Naive thymus-derived CD4-positive, alpha-beta T cell (primary cell): ENCODE measurements around the gene SLAIN1. TPM values are rescaled to one million over a fixed set of nuclear protein-coding genes. Genes with fewer than 3 reads are reported as not detected.
A peak's percentile ranks its signal among the peaks of the same experiment; 100 is the strongest.

Source experiments
- ATAC-seq: fragments of 150-1000 bp; cut with Tn5 transposase; 2 replicates; pipeline ENCODE4 v1.10.0; 2021; ENCODE audit warnings: mild to moderate bottlenecking, moderate library complexity
- CTCF ChIA-PET: fragments of 350-600 bp; sonication (Branson Sonifier 250); formaldehyde crosslinking; loops from one replicate; lab custom pipeline; 2021; ENCODE audit warnings: antibody characterized with exemption; lab: Charles Lee
- POLR2A ChIA-PET: fragments of 350-600 bp; sonication (Branson Sonifier 250); formaldehyde crosslinking; loops from one replicate; lab custom pipeline; 2021; ENCODE audit warnings: antibody characterized with exemption, inconsistent platforms; lab: Charles Lee
- DNase-seq, 9 donors: peaks; one replicate each; pipeline versions ENCODE4 v3.0.0 to v3.0.0-alpha.2; 2020 to 2022; ENCODE audit warnings: mixed read lengths in 1 of 9
- H3K27ac ChIP-seq: one replicate; pipeline ENCODE4 v1.7.0; 2013; ENCODE audit warnings: mild to moderate bottlenecking, low read depth, low read length, moderate library complexity
- H3K27me3 ChIP-seq, 2 donors: one replicate each; pipeline ENCODE4 v1.7.0; 2013; ENCODE audit warnings: low read length in 2 of 2, mild to moderate bottlenecking in 2 of 2, moderate library complexity in 2 of 2; ENCODE audit not compliant: control insufficient read depth in 2 of 2, insufficient read depth in 2 of 2
- H3K36me3 ChIP-seq, 3 experiments: 1 replicate in 2 of 3; 2 replicates in 1 of 3; pipeline ENCODE4 v1.7.0; 2013; ENCODE audit warnings: low read length in 3 of 3, mild to moderate bottlenecking in 3 of 3, moderate library complexity in 1 of 3; ENCODE audit not compliant: insufficient read depth in 3 of 3, control insufficient read depth in 2 of 3
- H3K4me1 ChIP-seq, 2 donors: one replicate each; pipeline ENCODE4 v1.7.0; 2013; ENCODE audit warnings: low read length in 2 of 2, mild to moderate bottlenecking in 2 of 2, moderate library complexity in 1 of 2; ENCODE audit not compliant: control insufficient read depth in 2 of 2, insufficient read depth in 2 of 2
- H3K4me3 ChIP-seq: 2 replicates; pipeline ENCODE4 v1.7.0; 2013; ENCODE audit warnings: mild to moderate bottlenecking, low read length
- H3K9me3 ChIP-seq, 3 experiments: 1 replicate in 2 of 3; 2 replicates in 1 of 3; pipeline ENCODE4 v1.7.0; 2013; ENCODE audit warnings: low read length in 3 of 3; ENCODE audit not compliant: control insufficient read depth in 2 of 3
- H3K27ac Mint-ChIP-seq, 9 donors: one replicate each; pipeline ENCODE4 v1.8.0; 2020 to 2022; ENCODE audit warnings: mixed read lengths in 9 of 9, mild to moderate bottlenecking in 8 of 9, moderate library complexity in 5 of 9, inconsistent platforms in 2 of 9
- H3K27me3 Mint-ChIP-seq, 5 donors: one replicate each; pipeline ENCODE4 v1.8.0; 2021 to 2022; ENCODE audit warnings: mixed read lengths in 5 of 5, mild to moderate bottlenecking in 1 of 5
- H3K36me3 Mint-ChIP-seq, 5 donors: one replicate each; pipeline ENCODE4 v1.8.0; 2020 to 2022; ENCODE audit warnings: mixed read lengths in 5 of 5, mild to moderate bottlenecking in 3 of 5, inconsistent platforms in 1 of 5
- H3K4me1 Mint-ChIP-seq, 7 donors: one replicate each; pipeline ENCODE4 v1.8.0; 2020 to 2022; ENCODE audit warnings: mixed read lengths in 7 of 7, mild to moderate bottlenecking in 3 of 7, inconsistent platforms in 1 of 7
- H3K4me3 Mint-ChIP-seq, 10 donors: one replicate each; pipeline ENCODE4 v1.8.0; 2020 to 2022; ENCODE audit warnings: mild to moderate bottlenecking in 10 of 10, mixed read lengths in 10 of 10, moderate library complexity in 6 of 10, inconsistent platforms in 2 of 10
- H3K9me3 Mint-ChIP-seq, 11 donors: one replicate each; pipeline ENCODE4 v1.8.0; 2020 to 2022; ENCODE audit warnings: mixed read lengths in 11 of 11, mild to moderate bottlenecking in 4 of 11, inconsistent platforms in 1 of 11, moderate library complexity in 1 of 11
- intact Hi-C, 2 donors: fragments of 100-400 bp; cut with micrococcal nuclease; formaldehyde crosslinking; loops; one replicate each; pipeline ENCODE4 v1.15.1; 2023
- polyA plus RNA-seq, 2 donors: library from polyadenylated mRNA; unstranded; fragments of 300-500 nt; fragmentation: Illumina TruSeq; gene quantifications; one replicate each; pipeline ENCODE4 v1.2.3, GENCODE V29; 2021
- total RNA-seq, 6 experiments: library from RNA in 5 of 6; stranded (reverse) in 5 of 6; gene quantifications; 1 replicate in 5 of 6; 2 replicates in 1 of 6; pipeline ENCODE4 v1.2.3 and lab custom pipeline; 2021 to 2026

SLAIN1 gene
- total and polyA plus RNA-seq, 7 experiments from 2014 or later: 21.5 to 67.8 (median 32.2) TPM

- H3K27me3 Mint-ChIP-seq: peaks cover 0 to 12% (median 0%) of the 10 kb centered on the region in 5 donors
- intact Hi-C loops: loop anchor here in 1 of 2 donors (2.0 kb wide), 1 partner anchor 13 kb away; no protein-coding TSS in a partner anchor
- Histone ChIP-seq H3K9me3 (no peaks in the 10 kb centered on the region), H3K4me3 (no peak overlapping the region), H3K27ac (no peak overlapping the region), H3K36me3 (no peaks in the 10 kb centered on the region), H3K4me1 (peaks cover 17 to 18% of the 10 kb centered on the region in 2 donors), H3K27me3 (no peaks in the 10 kb centered on the region)
- H3K4me3 Mint-ChIP-seq: no peak overlapping the region
- ChIA-PET CTCF (no interaction called here), POLR2A (interaction anchor here (0.6 kb wide), 1 partner anchor 21 kb away, joined by 3 read pairs; no protein-coding TSS in a partner anchor)
- H3K36me3 Mint-ChIP-seq: peaks cover under 1 to 10% (median 5%) of the 10 kb centered on the region in 5 donors
- DNase-seq: no peak
- H3K9me3 Mint-ChIP-seq: peaks cover 0 to 4% (median 0%) of the 10 kb centered on the region in 11 donors
- ATAC-seq: no peak
- H3K27ac Mint-ChIP-seq: no peak overlapping the region
- peaks cover 15 to 53% (median 45%) of the 10 kb centered on the region in 7 donors for H3K4me1 Mint-ChIP-seq
Observed at GRCh38 chr13:77701305-77701704, 3.8 kb downstream of the SLAIN1 start.

- Histone ChIP-seq H3K27ac (no peak overlapping the region), H3K4me1 (peaks cover 13 to 18% of the 10 kb centered on the region in 2 donors), H3K4me3 (no peak overlapping the region), H3K36me3 (no peaks in the 10 kb centered on the region), H3K9me3 (no peaks in the 10 kb centered on the region), H3K27me3 (no peaks in the 10 kb centered on the region)
- Mint-ChIP-seq H3K27ac (no peak overlapping the region), H3K9me3 (peaks cover 0 to 9% (median 4%) of the 10 kb centered on the region in 11 donors), H3K27me3 (peaks cover 0 to 2% (median 0%) of the 10 kb centered on the region in 5 donors), H3K36me3 (peaks cover 11 to 20% (median 15%) of the 10 kb centered on the region in 5 donors), H3K4me1 (peaks cover 24 to 52% (median 37%) of the 10 kb centered on the region in 7 donors), H3K4me3 (peak overlapping the region in 3 of 10 donors; percentile 20 to 33 (median 31))
- intact Hi-C loops: no loop called here
- DNase-seq (no peak), ATAC-seq (no peak)
- POLR2A ChIA-PET: no interaction called here
- CTCF ChIA-PET: interaction anchor here (0.7 kb wide), 1 partner anchor 823 kb away, joined by 3 read pairs; no protein-coding TSS in a partner anchor
Observed at GRCh38 chr13:77702366-77702765, 4.9 kb downstream of the SLAIN1 start.

GRCh38 chr13:77703408-77703807, 5.9 kb downstream of the SLAIN1 start:
- H3K27ac Mint-ChIP-seq: no peak overlapping the region
- Histone ChIP-seq H3K27ac (no peak overlapping the region), H3K27me3 (no peaks in the 10 kb centered on the region), H3K4me1 (peaks cover 13 to 18% of the 10 kb centered on the region in 2 donors), H3K9me3 (no peaks in the 10 kb centered on the region), H3K4me3 (no peak overlapping the region), H3K36me3 (peaks cover 0 to 5% (median 0%) of the 10 kb centered on the region in 3 experiments)
- H3K9me3 Mint-ChIP-seq: peaks cover 2 to 19% (median 9%) of the 10 kb centered on the region in 11 donors
- peaks cover 24 to 52% (median 37%) of the 10 kb centered on the region in 7 donors for H3K4me1 Mint-ChIP-seq
- DNase-seq: no peak
- H3K27me3 Mint-ChIP-seq: peaks cover 0 to 2% (median 0%) of the 10 kb centered on the region in 5 donors
- ATAC-seq: no peak
- CTCF ChIA-PET: no interaction called here
- intact Hi-C loops: no loop called here
- H3K4me3 Mint-ChIP-seq: no peak overlapping the region
- H3K36me3 Mint-ChIP-seq: peaks cover 20 to 30% (median 26%) of the 10 kb centered on the region in 5 donors
- POLR2A ChIA-PET: no interaction called here

- no peak for DNase-seq
- Mint-ChIP-seq H3K36me3 (peaks cover 13 to 42% (median 17%) of the 10 kb centered on the region in 5 donors), H3K4me3 (peak overlapping the region in 1 of 10 donors; percentile 16), H3K9me3 (peaks cover 1 to 39% (median 21%) of the 10 kb centered on the region in 11 donors), H3K27me3 (no peaks in the 10 kb centered on the region), H3K27ac (peak overlapping the region in 1 of 9 donors; percentile 59), H3K4me1 (peaks cover 10 to 82% (median 74%) of the 10 kb centered on the region in 7 donors)
- H3K27ac ChIP-seq: no peak overlapping the region
- intact Hi-C loops: loop anchor here in 1 of 2 donors (2.0 kb wide), 1 partner anchor 13 kb away; no protein-coding TSS in a partner anchor
- ATAC-seq: no peak
- no peaks in the 10 kb centered on the region for H3K9me3 ChIP-seq
- ChIA-PET POLR2A (no interaction called here), CTCF (no interaction called here)
- H3K36me3 ChIP-seq: no peaks in the 10 kb centered on the region
- no peaks in the 10 kb centered on the region for H3K27me3 ChIP-seq
- H3K4me3 ChIP-seq: no peak overlapping the region
- H3K4me1 ChIP-seq: no peaks in the 10 kb centered on the region
Observed at GRCh38 chr13:77714119-77714755, 16.8 kb downstream of the SLAIN1 start.

GRCh38 chr13:77715233-77715891, 17.9 kb downstream of the SLAIN1 start:
- Histone ChIP-seq H3K9me3 (no peaks in the 10 kb centered on the region), H3K4me3 (no peak overlapping the region), H3K27me3 (no peaks in the 10 kb centered on the region), H3K4me1 (no peaks in the 10 kb centered on the region), H3K36me3 (peaks cover 0 to 1% (median 0%) of the 10 kb centered on the region in 3 experiments), H3K27ac (no peak overlapping the region)
- no peak for ATAC-seq
- Mint-ChIP-seq H3K27me3 (no peaks in the 10 kb centered on the region), H3K4me1 (peaks cover 10 to 93% (median 82%) of the 10 kb centered on the region in 7 donors), H3K27ac (peak overlapping the region in 6 of 9 donors; percentile 15 to 56 (median 31)), H3K9me3 (peaks cover 0 to 30% (median 21%) of the 10 kb centered on the region in 11 donors), H3K36me3 (peaks cover 13 to 38% (median 23%) of the 10 kb centered on the region in 5 donors), H3K4me3 (peak overlapping the region in 3 of 10 donors; percentile 16 to 32 (median 27))
- ChIA-PET POLR2A (interaction anchor here (0.7 kb wide), 1 partner anchor 10 kb away, joined by 6 read pairs; no protein-coding TSS in a partner anchor), CTCF (no interaction called here)
- intact Hi-C loops: loop anchor here in 1 of 2 donors (2.0 kb wide), 1 partner anchor 15 kb away; no protein-coding TSS in a partner anchor
- no peak for DNase-seq

- Histone ChIP-seq H3K4me1 (no peaks in the 10 kb centered on the region), H3K9me3 (no peaks in the 10 kb centered on the region), H3K27ac (no peak overlapping the region), H3K27me3 (no peaks in the 10 kb centered on the region), H3K4me3 (no peak overlapping the region), H3K36me3 (peaks cover 0 to 10% (median 0%) of the 10 kb centered on the region in 3 experiments)
- POLR2A ChIA-PET: no interaction called here
- Mint-ChIP-seq H3K4me3 (no peak overlapping the region), H3K4me1 (peaks cover 16 to 90% (median 77%) of the 10 kb centered on the region in 7 donors), H3K27me3 (no peaks in the 10 kb centered on the region), H3K36me3 (peaks cover 14 to 41% (median 25%) of the 10 kb centered on the region in 5 donors), H3K27ac (no peak overlapping the region), H3K9me3 (peaks cover 0 to 17% (median 12%) of the 10 kb centered on the region in 11 donors)
- CTCF ChIA-PET: no interaction called here
- no peak for DNase-seq
- intact Hi-C loops: no loop called here
- no peak for ATAC-seq
Observed at GRCh38 chr13:77716692-77717091, 19.2 kb downstream of the SLAIN1 start.
